Heart left ventricle (tissue), 16 donors: ENCODE results near the gene HS3ST3B1. TPM values are rescaled to one million over a fixed set of nuclear protein-coding genes. Genes with fewer than 3 reads are reported as not detected.

ENCODE experiments used
- ATAC-seq, 4 donors: fragments of 200-7000 bp; cut with Tn5 transposase; one replicate each; pipeline ENCODE4 v1.9.1; 2020 to 2022; ENCODE audit warnings: moderate library complexity in 4 of 4, mild to moderate bottlenecking in 3 of 4, moderate number of reproducible peaks in 1 of 4
- DNase-seq, 5 donors: peaks; one replicate each; pipeline ENCODE4 v3.0.0-alpha.2; 2020
- H3K27ac ChIP-seq, 12 donors: fragments of 200-600 bp; sonication (generic) in 4 of 12; one replicate each; pipeline versions ENCODE4 v1.5.0 to v1.8.0; 2016 to 2022; ENCODE audit warnings: mild to moderate bottlenecking in 2 of 12
- H3K27me3 ChIP-seq, 9 donors: fragments of 200-600 bp; sonication (generic) in 2 of 9; one replicate each; pipeline versions ENCODE4 v1.5.1 to v1.8.0; 2016 to 2022; ENCODE audit warnings: mild to moderate bottlenecking in 3 of 9
- H3K36me3 ChIP-seq, 9 donors: fragments of 200-600 bp; sonication (generic) in 2 of 9; one replicate each; pipeline versions ENCODE4 v1.5.0 to v1.8.0; 2018 to 2022; ENCODE audit warnings: mild to moderate bottlenecking in 2 of 9
- H3K4me1 ChIP-seq, 12 donors: fragments of 200-600 bp; sonication (generic) in 4 of 12; one replicate each; pipeline versions ENCODE4 v1.5.0 to v1.8.0; 2016 to 2022; ENCODE audit warnings: mild to moderate bottlenecking in 3 of 12
- H3K4me3 ChIP-seq, 12 donors: fragments of 200-600 bp; sonication (generic) in 4 of 12; one replicate each; pipeline versions ENCODE4 v1.5.0 to v1.8.0; 2017 to 2022; ENCODE audit warnings: mild to moderate bottlenecking in 9 of 12, moderate library complexity in 4 of 12
- H3K9me3 ChIP-seq, 12 donors: fragments of 200-600 bp; sonication (generic) in 4 of 12; one replicate each; pipeline versions ENCODE4 v1.5.0 to v1.8.0; 2016 to 2022; ENCODE audit warnings: mild to moderate bottlenecking in 1 of 12
- CTCF ChIP-seq, 12 donors: fragments of 200-600 bp; sonication (generic) in 4 of 12; IDR thresholded peaks; one replicate each; pipeline versions ENCODE4 v1.5.0 to v1.8.0; 2018 to 2022; ENCODE audit warnings: antibody characterized with exemption in 12 of 12, mild to moderate bottlenecking in 5 of 12
- POLR2A ChIP-seq, 2 donors: fragments of 450-650 bp; IDR thresholded peaks; one replicate each; pipeline ENCODE4 v1.6.1; 2017; ENCODE audit warnings: antibody characterized with exemption in 2 of 2, mild to moderate bottlenecking in 2 of 2, moderate library complexity in 2 of 2
- WGBS, 4 donors: extraction: QIAGEN DNeasy Blood & Tissue Kit in 2 of 4; methylation state at CpG; one replicate each; pipeline versions ENCODE4 v1.1.5 to v1.1.7; 2013 to 2018; 5-methylcytosine and 5-hydroxymethylcytosine counted together
- intact Hi-C, 10 donors: fragments of 100-400 bp; cut with DNase I; formaldehyde crosslinking; loops; one replicate each; pipeline versions ENCODE4 v1.11.1 to v1.14.2; 2022
- polyA plus RNA-seq, 2 donors: library from polyadenylated mRNA; stranded (reverse); fragments of 200-250 nt; gene quantifications; one replicate each; pipeline ENCODE4 v1.2.3, GENCODE V29; 2013
- total RNA-seq, 9 donors: library from RNA; depleted of rRNA in 2 of 9; stranded (reverse); fragments of >200 nt in 2 of 9; fragmentation: NEBNext Ultra II Directional in 3 of 9; extraction: Animal tissue kit (Norgen Biotek cat#: 25700) in 3 of 9; gene quantifications; one replicate each; pipeline versions ENCODE4 v1.1.0 to v1.2.4, GENCODE V29; 2016 to 2023
- donor health status: ischemic (EF 13 %, LVEDD 7.1; RV severe dilation, severe dysfunction).
- donor health status: healthy with polysubstance abuse.
- donor health status: DM: no; HTN: yes; CAD: no.
- donor health status: DM: no; HTN: no; CAD: no.
- donor health status: ischemic (EF 25% LVEDD 6.9; RV normal size, moderate dysfunction).
- donor health status: ischemic (EF 25% LVEDD 5.7; RV mildly dilated, moderate dysfunction).
- donor health status: healthy.
- donor health status: DM: yes; HTN: yes; CAD: no.
- donor health status: ischemic (EF 35%, LVEDD 5.7; RV mildly dilated, moderate dysfunction).
- donor health status: nonischemic (EF 11% LVEDD 7.7; RV severe dilation, severe dysfunction).
- donor health status: DM: yes; HTN: yes; CAD: no.
- donor health status: PGD.
- donor health status: ischemic (EF 29% LVEDD 5.4; RV normal size, mild dysfunction).
- donor health status: nonischemic (EF 23%, LVEDD 6.1; RV moderate dilation, normal function).

HS3ST3B1 gene
- total and polyA plus RNA-seq, 11 donors = 0.61 to 3.9 (median 2.9) TPM

GRCh38 chr17:14336418-14336817 is 35.5 kb downstream of the HS3ST3B1 start:
- intact Hi-C loops = no loop called here

GRCh38 chr17:14337596-14338079 is 36.8 kb downstream of the HS3ST3B1 start:
- Histone ChIP-seq H3K4me3 (no peak overlapping the region), H3K36me3 (no peaks in the 10 kb centered on the region), H3K27me3 (peaks cover 0 to 5% (median 0%) of the 10 kb centered on the region in 9 donors), H3K9me3 (no peaks in the 10 kb centered on the region), H3K27ac (no peak overlapping the region), H3K4me1 (peaks cover 0 to 32% (median 3%) of the 10 kb centered on the region in 12 donors)
- 80 to 88% (median 83%) methylated on average over 3 of the region's 3 CpGs for WGBS, 4 donors
- DNase-seq (no peak), ATAC-seq (no peak)
- TF ChIP-seq CTCF (IDR thresholded peaks at IDR 0.05) = no peak
- no peak for TF ChIP-seq POLR2A (IDR thresholded peaks at IDR 0.05)
- intact Hi-C loops = no loop called here

More at GRCh38 chr17:14336418-14336817, 35.5 kb downstream of the HS3ST3B1 start:
- DNase-seq (peak in 3 of 5 donors; percentile 35 to 39 (median 37)), ATAC-seq (peak in 1 of 4 donors; percentile 33)
- 64 to 76% (median 68%) methylated on average over 4 of the region's 4 CpGs for WGBS, 4 donors
- Histone ChIP-seq H3K36me3 (no peaks in the 10 kb centered on the region), H3K27ac (peak overlapping the region in 2 of 12 donors; percentile 25 to 27), H3K27me3 (peaks cover 0 to 5% (median 0%) of the 10 kb centered on the region in 9 donors), H3K9me3 (no peaks in the 10 kb centered on the region), H3K4me3 (no peak overlapping the region), H3K4me1 (peaks cover 0 to 32% (median 3%) of the 10 kb centered on the region in 12 donors)
- no peak for TF ChIP-seq CTCF (IDR thresholded peaks at IDR 0.05)
- no peak for TF ChIP-seq POLR2A (IDR thresholded peaks at IDR 0.05)

- peaks cover 0 to 10% (median 0%) of the 10 kb centered on the region in 12 donors for H3K4me1 ChIP-seq
- H3K27ac ChIP-seq = no peak overlapping the region
- no peak for TF ChIP-seq CTCF (IDR thresholded peaks at IDR 0.05)
- no peak for TF ChIP-seq POLR2A (IDR thresholded peaks at IDR 0.05)
- H3K36me3 ChIP-seq = no peaks in the 10 kb centered on the region
- intact Hi-C loops = no loop called here
- 49 to 58% (median 52%) methylated on average over 12 of the region's 12 CpGs for WGBS, 4 donors
- H3K9me3 ChIP-seq = no peaks in the 10 kb centered on the region
- H3K27me3 ChIP-seq = peaks cover 0 to 5% (median 0%) of the 10 kb centered on the region in 9 donors
- no peak for ATAC-seq
- DNase-seq = no peak
- H3K4me3 ChIP-seq = no peak overlapping the region
These were observed 40.2 kb downstream of the HS3ST3B1 start for GRCh38 chr17:14340857-14341754.

GRCh38 chr17:14341866-14342265 is 41.0 kb downstream of the HS3ST3B1 start:
- no peak overlapping the region for H3K4me3 ChIP-seq
- intact Hi-C loops = no loop called here
- no peaks in the 10 kb centered on the region for H3K9me3 ChIP-seq
- peaks cover 0 to 5% (median 0%) of the 10 kb centered on the region in 9 donors for H3K27me3 ChIP-seq
- no peak overlapping the region for H3K27ac ChIP-seq
- DNase-seq (no peak), ATAC-seq (no peak)
- H3K36me3 ChIP-seq = no peaks in the 10 kb centered on the region
- TF ChIP-seq POLR2A (IDR thresholded peaks at IDR 0.05) (no peak), CTCF (IDR thresholded peaks at IDR 0.05) (no peak)
- peaks cover 0 to 9% (median 0%) of the 10 kb centered on the region in 12 donors for H3K4me1 ChIP-seq
- WGBS, 4 donors = 34 to 43% (median 38%) methylated on average over 5 of the region's 5 CpGs
